Astrocyte (in vitro differentiated cells and primary cell): ENCODE results near the gene MECP2. TPM values are rescaled to one million over a fixed set of nuclear protein-coding genes. Genes with fewer than 3 reads are reported as not detected.

Experiments
- DNase-seq: peaks from one replicate; pipeline ENCODE4 v3.0.0-alpha.2; 2010; ENCODE audit warnings: low read depth
- FAIRE-seq: peaks from 2 replicates; lab custom pipeline; 2011; peaks lifted over from hg19 to GRCh38; lab: Jason Lieb, UNC
- H2AFZ ChIP-seq: 2 replicates; pipeline ENCODE4 v1.6.0; 2012; ENCODE audit warnings: low read depth, low read length, inconsistent platforms
- H3K27ac ChIP-seq: 2 replicates; pipeline ENCODE4 v1.5.1; 2011; ENCODE audit warnings: low read depth, low read length, inconsistent platforms
- H3K27me3 ChIP-seq: 2 replicates; pipeline ENCODE4 v1.6.0; 2011; ENCODE audit warnings: low read length, inconsistent platforms; ENCODE audit not compliant: insufficient read depth
- H3K36me3 ChIP-seq: 2 replicates; pipeline ENCODE4 v1.5.1; 2011; ENCODE audit warnings: low read length, inconsistent platforms; ENCODE audit not compliant: insufficient read depth
- H3K4me1 ChIP-seq: 2 replicates; pipeline ENCODE4 v1.5.1; 2011; ENCODE audit warnings: low read length, inconsistent platforms; ENCODE audit not compliant: insufficient read depth
- H3K4me2 ChIP-seq: 2 replicates; pipeline ENCODE4 v1.6.0; 2012; ENCODE audit warnings: low read length, inconsistent platforms
- H3K4me3 ChIP-seq: 2 replicates; pipeline ENCODE4 v1.5.1; 2011; ENCODE audit warnings: low read depth, mild to moderate bottlenecking, low read length, inconsistent platforms; ENCODE audit not compliant: insufficient read depth
- H3K79me2 ChIP-seq: 2 replicates; pipeline ENCODE4 v1.6.0; 2012; ENCODE audit warnings: mild to moderate bottlenecking, low read length, inconsistent platforms; ENCODE audit not compliant: insufficient read depth
- H3K9ac ChIP-seq: 2 replicates; pipeline ENCODE4 v1.6.0; 2012; ENCODE audit warnings: mild to moderate bottlenecking, low read length, inconsistent platforms
- H3K9me3 ChIP-seq: 2 replicates; pipeline ENCODE4 v1.5.1; 2012; ENCODE audit warnings: low read depth, mild to moderate bottlenecking, low read length, inconsistent platforms; ENCODE audit not compliant: insufficient read depth
- H4K20me1 ChIP-seq: 2 replicates; pipeline ENCODE4 v1.6.0; 2012; ENCODE audit warnings: low read length, inconsistent platforms; ENCODE audit not compliant: insufficient read depth
- H3K27ac Mint-ChIP-seq: one replicate; pipeline ENCODE4 v1.8.0; 2021; ENCODE audit warnings: mild to moderate bottlenecking, mixed read lengths; ENCODE audit not compliant: unreplicated experiment
- H3K27me3 Mint-ChIP-seq: one replicate; pipeline ENCODE4 v1.8.0; 2021; ENCODE audit warnings: low read depth, mixed read lengths; ENCODE audit not compliant: unreplicated experiment
- H3K36me3 Mint-ChIP-seq: one replicate; pipeline ENCODE4 v1.8.0; 2021; ENCODE audit warnings: low read depth, mixed read lengths; ENCODE audit not compliant: unreplicated experiment
- H3K4me1 Mint-ChIP-seq: one replicate; pipeline ENCODE4 v1.8.0; 2021; ENCODE audit warnings: low read depth, mixed read lengths; ENCODE audit not compliant: unreplicated experiment
- H3K4me3 Mint-ChIP-seq: one replicate; pipeline ENCODE4 v1.8.0; 2021; ENCODE audit warnings: mild to moderate bottlenecking, moderate library complexity, mixed read lengths; ENCODE audit not compliant: unreplicated experiment
- H3K9me3 Mint-ChIP-seq: one replicate; pipeline ENCODE4 v1.8.0; 2021; ENCODE audit warnings: mild to moderate bottlenecking, mixed read lengths; ENCODE audit not compliant: unreplicated experiment
- EZH2 ChIP-seq: IDR thresholded peaks from 2 replicates; pipeline ENCODE4 v1.6.1; 2012; ENCODE audit warnings: mild to moderate bottlenecking, low read length, inconsistent platforms; ENCODE audit not compliant: insufficient read depth
- total RNA-seq: library from RNA; stranded (reverse); gene quantifications from 2 replicates; pipeline ENCODE4 v1.2.1, GENCODE V29; 2021
- TF ChIP-seq, protein P1 (sequence below): IDR thresholded peaks from 2 replicates; pipeline ENCODE4 v1.5.1; 2011; ENCODE audit warnings: low read depth, mild to moderate bottlenecking, inconsistent platforms, low read length, moderate library complexity; ENCODE audit not compliant: insufficient read depth

The MECP2 gene
- total RNA-seq, 1 donor from 2014 or later: 36.2 TPM

DNA sequence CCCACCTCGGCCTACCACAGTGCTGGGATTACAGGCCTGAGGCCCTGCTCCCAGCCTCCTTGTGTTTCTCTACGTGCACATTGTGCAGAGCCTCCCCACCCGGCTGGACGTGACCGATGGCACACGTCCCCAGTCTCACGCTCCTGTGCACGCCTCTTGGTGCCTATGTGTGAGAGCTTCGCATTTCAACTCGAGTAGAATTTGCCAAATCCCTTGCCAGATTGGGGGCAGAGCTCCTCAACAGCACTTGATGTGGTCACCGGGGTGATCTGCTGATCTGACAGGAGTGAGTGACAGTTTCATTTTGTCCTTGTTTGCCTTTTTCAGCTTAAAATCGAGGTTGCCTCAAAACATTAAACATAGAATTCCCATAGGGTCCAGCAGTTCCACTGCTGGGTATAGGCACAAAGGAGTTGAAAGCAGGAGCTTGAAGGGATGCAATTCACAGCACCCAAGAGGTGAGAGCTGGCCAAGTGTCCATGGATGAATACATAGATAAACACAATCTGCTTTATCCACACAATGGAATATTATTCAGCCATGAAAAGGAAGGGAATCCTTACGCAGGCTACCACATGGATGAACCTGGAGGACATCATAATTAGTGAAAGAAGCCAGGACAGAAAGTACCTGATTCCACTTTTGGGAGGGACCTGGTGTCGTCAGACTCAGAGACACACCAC lies 107.4 kb downstream of the MECP2 start:
- no peaks in the 10 kb centered on the region for H3K9me3 Mint-ChIP-seq
- FAIRE-seq: peak; percentile 54

DNA sequence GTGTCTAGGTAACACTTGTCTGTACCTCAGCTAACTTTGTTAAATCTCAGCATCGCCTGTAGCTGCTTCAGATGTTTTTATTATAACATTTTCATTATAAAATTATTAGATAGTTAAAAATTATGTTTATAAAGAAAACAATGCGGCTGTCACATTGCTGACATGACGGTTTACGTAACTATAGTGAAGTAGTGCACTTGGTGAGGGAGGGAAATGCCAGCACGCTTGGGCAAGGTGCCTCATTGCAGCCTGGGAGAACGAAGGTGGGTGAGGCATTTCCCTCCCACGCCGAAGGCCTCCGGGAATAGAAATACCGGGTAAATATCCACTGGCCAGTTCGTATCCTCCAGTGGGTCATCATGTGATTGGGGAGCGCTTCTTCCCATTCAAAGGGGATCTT lies 109.0 kb downstream of the MECP2 start:
- Mint-ChIP-seq H3K27ac (no peak overlapping the region), H3K4me1 (no peaks in the 10 kb centered on the region), H3K9me3 (no peaks in the 10 kb centered on the region), H3K4me3 (no peak overlapping the region), H3K27me3 (no peaks in the 10 kb centered on the region), H3K36me3 (no peaks in the 10 kb centered on the region)
- DNase-seq (no peak), FAIRE-seq (no peak)
- TF ChIP-seq, protein P1, sequence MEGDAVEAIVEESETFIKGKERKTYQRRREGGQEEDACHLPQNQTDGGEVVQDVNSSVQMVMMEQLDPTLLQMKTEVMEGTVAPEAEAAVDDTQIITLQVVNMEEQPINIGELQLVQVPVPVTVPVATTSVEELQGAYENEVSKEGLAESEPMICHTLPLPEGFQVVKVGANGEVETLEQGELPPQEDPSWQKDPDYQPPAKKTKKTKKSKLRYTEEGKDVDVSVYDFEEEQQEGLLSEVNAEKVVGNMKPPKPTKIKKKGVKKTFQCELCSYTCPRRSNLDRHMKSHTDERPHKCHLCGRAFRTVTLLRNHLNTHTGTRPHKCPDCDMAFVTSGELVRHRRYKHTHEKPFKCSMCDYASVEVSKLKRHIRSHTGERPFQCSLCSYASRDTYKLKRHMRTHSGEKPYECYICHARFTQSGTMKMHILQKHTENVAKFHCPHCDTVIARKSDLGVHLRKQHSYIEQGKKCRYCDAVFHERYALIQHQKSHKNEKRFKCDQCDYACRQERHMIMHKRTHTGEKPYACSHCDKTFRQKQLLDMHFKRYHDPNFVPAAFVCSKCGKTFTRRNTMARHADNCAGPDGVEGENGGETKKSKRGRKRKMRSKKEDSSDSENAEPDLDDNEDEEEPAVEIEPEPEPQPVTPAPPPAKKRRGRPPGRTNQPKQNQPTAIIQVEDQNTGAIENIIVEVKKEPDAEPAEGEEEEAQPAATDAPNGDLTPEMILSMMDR: no peak
- TF ChIP-seq EZH2: no peak
- Histone ChIP-seq H3K9ac (no peak overlapping the region), H3K27me3 (no peaks in the 10 kb centered on the region), H3K27ac (no peak overlapping the region), H3K9me3 (no peaks in the 10 kb centered on the region), H3K4me1 (no peaks in the 10 kb centered on the region), H3K4me3 (no peak overlapping the region), H2AFZ (no peak overlapping the region), H4K20me1 (no peaks in the 10 kb centered on the region), H3K36me3 (no peaks in the 10 kb centered on the region), H3K79me2 (no peaks in the 10 kb centered on the region), H3K4me2 (no peak overlapping the region)

More for the DNA sequence above, 107.4 kb downstream of the MECP2 start:
- Histone ChIP-seq H3K27me3 (no peaks in the 10 kb centered on the region), H3K79me2 (no peaks in the 10 kb centered on the region), H3K9me3 (no peaks in the 10 kb centered on the region), H2AFZ (no peak overlapping the region), H3K4me3 (no peak overlapping the region), H3K27ac (no peak overlapping the region), H3K9ac (no peak overlapping the region), H4K20me1 (no peaks in the 10 kb centered on the region), H3K36me3 (no peaks in the 10 kb centered on the region), H3K4me1 (no peaks in the 10 kb centered on the region), H3K4me2 (no peak overlapping the region)
- no peaks in the 10 kb centered on the region for H3K4me1 Mint-ChIP-seq
- H3K27me3 Mint-ChIP-seq: no peaks in the 10 kb centered on the region
- no peak for TF ChIP-seq EZH2
- TF ChIP-seq, protein P1: no peak
- no peak for DNase-seq
- H3K36me3 Mint-ChIP-seq: no peaks in the 10 kb centered on the region
- H3K27ac Mint-ChIP-seq: no peak overlapping the region
- no peak overlapping the region for H3K4me3 Mint-ChIP-seq

DNA sequence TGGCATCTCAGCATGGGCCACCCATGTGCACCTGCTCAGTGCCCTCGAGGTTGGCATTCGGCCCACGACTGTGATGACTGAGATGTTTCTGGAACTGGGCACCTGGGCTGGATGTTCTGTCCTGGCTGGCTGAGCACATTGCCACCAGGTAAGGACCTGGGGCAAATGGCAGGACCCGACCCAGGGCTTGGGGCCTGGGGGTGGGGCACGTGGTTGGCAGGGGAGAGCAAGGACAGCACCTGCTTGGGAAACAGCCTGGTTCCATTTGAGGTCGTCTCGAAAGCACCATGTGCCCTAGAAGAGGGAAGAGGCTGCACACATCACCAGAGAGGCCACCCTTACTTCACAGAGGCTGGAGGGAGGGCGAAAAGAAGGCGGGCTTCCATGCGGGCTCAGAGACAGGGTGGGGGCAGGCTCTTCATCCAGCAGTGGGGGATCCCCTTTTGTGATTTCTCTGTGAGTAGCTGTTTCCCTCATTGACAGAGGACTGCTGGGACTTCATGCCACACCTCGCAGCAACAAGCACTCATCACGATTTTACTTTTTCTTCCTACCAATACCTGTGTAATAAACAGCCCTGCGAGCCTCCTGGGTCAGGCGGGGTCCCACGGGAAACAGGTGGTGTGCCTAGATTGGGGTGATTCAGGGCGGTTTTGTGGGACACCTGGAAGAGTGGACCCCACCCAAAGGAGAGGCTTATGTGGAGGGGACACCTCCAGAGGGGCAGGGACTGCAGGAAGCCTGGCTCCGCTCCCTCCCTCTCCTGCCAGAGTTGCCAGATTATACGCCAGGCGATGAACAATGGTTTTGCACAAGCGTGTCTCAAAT lies 113.0 kb downstream of the MECP2 start:
- no peaks in the 10 kb centered on the region for H3K36me3 ChIP-seq
- H3K4me2 ChIP-seq: no peak overlapping the region
- H3K4me3 ChIP-seq: no peak overlapping the region
- FAIRE-seq (no peak), DNase-seq (no peak)
- Mint-ChIP-seq H3K9me3 (no peaks in the 10 kb centered on the region), H3K4me1 (no peaks in the 10 kb centered on the region), H3K36me3 (peaks cover 3% of the 10 kb centered on the region), H3K27me3 (no peaks in the 10 kb centered on the region), H3K27ac (no peak overlapping the region), H3K4me3 (no peak overlapping the region)
- TF ChIP-seq, protein P1: no peak
- no peak for TF ChIP-seq EZH2
- no peaks in the 10 kb centered on the region for H3K27me3 ChIP-seq
- no peaks in the 10 kb centered on the region for H3K9me3 ChIP-seq
- no peak overlapping the region for H3K9ac ChIP-seq
- H4K20me1 ChIP-seq: no peaks in the 10 kb centered on the region
- no peaks in the 10 kb centered on the region for H3K4me1 ChIP-seq
- no peaks in the 10 kb centered on the region for H3K79me2 ChIP-seq
- no peak overlapping the region for H2AFZ ChIP-seq
- H3K27ac ChIP-seq: no peak overlapping the region
